Activated naive CD8-positive, alpha-beta T cell (primary cell): ENCODE data around the gene INF2.
A peak's percentile ranks its signal among the peaks of the same experiment; 100 is the strongest.
"Not testable (repeated sequence)": the region's sequence is repeated elsewhere in the genome, so short reads cannot be mapped to it uniquely, and the experiment has no call there.

ENCODE experiments used
- H3K27ac Mint-ChIP-seq: one replicate; pipeline ENCODE4 v1.8.0; 2021; ENCODE audit warnings: mixed read lengths
- H3K27me3 Mint-ChIP-seq: one replicate; pipeline ENCODE4 v1.8.0; 2021; ENCODE audit warnings: mixed read lengths
- H3K36me3 Mint-ChIP-seq: one replicate; pipeline ENCODE4 v1.8.0; 2021; ENCODE audit warnings: mixed read lengths
- H3K4me1 Mint-ChIP-seq: one replicate; pipeline ENCODE4 v1.8.0; 2021; ENCODE audit warnings: low read depth, mixed read lengths
- H3K4me3 Mint-ChIP-seq: one replicate; pipeline ENCODE4 v1.8.0; 2021; ENCODE audit warnings: mild to moderate bottlenecking, mixed read lengths
- H3K9me3 Mint-ChIP-seq: one replicate; pipeline ENCODE4 v1.8.0; 2021; ENCODE audit warnings: low read depth, mixed read lengths

Gene INF2

GRCh38 chr14:104743461-104744380, 54.3 kb downstream of the INF2 start:
- no peaks in the 10 kb centered on the region for H3K9me3 Mint-ChIP-seq
- peaks cover 2% of the 10 kb centered on the region for H3K36me3 Mint-ChIP-seq
- no peaks in the 10 kb centered on the region for H3K27me3 Mint-ChIP-seq
- no peak overlapping the region for H3K27ac Mint-ChIP-seq
- peaks cover 3% of the 10 kb centered on the region for H3K4me1 Mint-ChIP-seq
- H3K4me3 Mint-ChIP-seq, result no peak overlapping the region

- Mint-ChIP-seq H3K36me3 (peaks cover 2% of the 10 kb centered on the region), H3K27me3 (no peaks in the 10 kb centered on the region), H3K4me1 (peaks cover 3% of the 10 kb centered on the region), H3K27ac (no peak overlapping the region), H3K4me3 (no peak overlapping the region), H3K9me3 (no peaks in the 10 kb centered on the region)
Observed at GRCh38 chr14:104744484-104744883, 55.1 kb downstream of the INF2 start.

- H3K4me1 Mint-ChIP-seq, result peaks cover 3% of the 10 kb centered on the region
- H3K27me3 Mint-ChIP-seq, result no peaks in the 10 kb centered on the region
- no peak overlapping the region for H3K4me3 Mint-ChIP-seq
- H3K27ac Mint-ChIP-seq, result no peak overlapping the region
- no peaks in the 10 kb centered on the region for H3K36me3 Mint-ChIP-seq
- H3K9me3 Mint-ChIP-seq, result no peaks in the 10 kb centered on the region
Observed at GRCh38 chr14:104745431-104745830, 56.0 kb downstream of the INF2 start.

- Mint-ChIP-seq H3K4me3 (no peak overlapping the region), H3K27ac (no peak overlapping the region)
Observed at GRCh38 chr14:104746071-104746545, 56.7 kb downstream of the INF2 start.

GRCh38 chr14:104746934-104747481, 57.6 kb downstream of the INF2 start:
- Mint-ChIP-seq H3K27me3 (no peaks in the 10 kb centered on the region), H3K36me3 (no peaks in the 10 kb centered on the region), H3K27ac (no peak overlapping the region), H3K9me3 (no peaks in the 10 kb centered on the region), H3K4me3 (no peak overlapping the region), H3K4me1 (peaks cover 3% of the 10 kb centered on the region)

More at GRCh38 chr14:104746071-104746545, 56.7 kb downstream of the INF2 start:
- Mint-ChIP-seq H3K4me1 (peaks cover 3% of the 10 kb centered on the region), H3K27me3 (no peaks in the 10 kb centered on the region), H3K36me3 (no peaks in the 10 kb centered on the region), H3K9me3 (no peaks in the 10 kb centered on the region)

GRCh38 chr14:104747876-104748275, 58.5 kb downstream of the INF2 start:
- H3K4me3 Mint-ChIP-seq, result no peak overlapping the region
- H3K27ac Mint-ChIP-seq, result no peak overlapping the region
- H3K9me3 Mint-ChIP-seq, result no peaks in the 10 kb centered on the region
- H3K4me1 Mint-ChIP-seq, result peaks cover 6% of the 10 kb centered on the region
- no peaks in the 10 kb centered on the region for H3K27me3 Mint-ChIP-seq
- no peaks in the 10 kb centered on the region for H3K36me3 Mint-ChIP-seq

- Mint-ChIP-seq H3K4me3 (no peak overlapping the region), H3K9me3 (no peaks in the 10 kb centered on the region), H3K4me1 (peaks cover 13% of the 10 kb centered on the region), H3K36me3 (no peaks in the 10 kb centered on the region), H3K27me3 (no peaks in the 10 kb centered on the region), H3K27ac (no peak overlapping the region)
Observed at GRCh38 chr14:104749111-104749649, 59.8 kb downstream of the INF2 start.

GRCh38 chr14:104750056-104750752, 60.8 kb downstream of the INF2 start:
- H3K36me3 Mint-ChIP-seq, result no peaks in the 10 kb centered on the region
- peaks cover 21% of the 10 kb centered on the region for H3K4me1 Mint-ChIP-seq
- no peak overlapping the region for H3K4me3 Mint-ChIP-seq
- peak overlapping the region; percentile 28 for H3K27ac Mint-ChIP-seq
- no peaks in the 10 kb centered on the region for H3K27me3 Mint-ChIP-seq
- no peaks in the 10 kb centered on the region for H3K9me3 Mint-ChIP-seq

- H3K36me3 Mint-ChIP-seq, H3K27me3 Mint-ChIP-seq, H3K9me3 Mint-ChIP-seq: not testable (repeated sequence)
- peak overlapping the region; percentile 56 for H3K4me3 Mint-ChIP-seq
- H3K4me1 Mint-ChIP-seq, result peaks cover 25% of the 10 kb centered on the region
- H3K27ac Mint-ChIP-seq, result peak overlapping the region; percentile 46
Observed at GRCh38 chr14:104750753-104751057, 61.3 kb downstream of the INF2 start.

- peak overlapping the region; percentile 95 for H3K4me3 Mint-ChIP-seq
- H3K9me3 Mint-ChIP-seq, result no peaks in the 10 kb centered on the region
- no peaks in the 10 kb centered on the region for H3K27me3 Mint-ChIP-seq
- peak overlapping the region; percentile 86 for H3K27ac Mint-ChIP-seq
- no peaks in the 10 kb centered on the region for H3K36me3 Mint-ChIP-seq
- H3K4me1 Mint-ChIP-seq, result peaks cover 32% of the 10 kb centered on the region
Observed at GRCh38 chr14:104751539-104752422, 62.4 kb downstream of the INF2 start.

GRCh38 chr14:104752423-104752734, 63.0 kb downstream of the INF2 start:
- Mint-ChIP-seq H3K9me3 (no peaks in the 10 kb centered on the region), H3K27ac (peak overlapping the region; percentile 86)

GRCh38 chr14:104752735-104753527, 63.5 kb downstream of the INF2 start, which contains the start of gene SIVA1:
Gene SIVA1, plus strand, starts transcription at chr14:104753147. Its CDS starts 55 bp downstream, at chr14:104753202.
- peaks cover 39% of the 10 kb centered on the region for H3K4me1 Mint-ChIP-seq
- H3K27me3 Mint-ChIP-seq, result no peaks in the 10 kb centered on the region
- H3K36me3 Mint-ChIP-seq, result no peaks in the 10 kb centered on the region
- peak within 1 kb of the TSS; percentile 95 for H3K4me3 Mint-ChIP-seq
- peak within 1 kb of the TSS; percentile 86 for H3K27ac Mint-ChIP-seq
- H3K9me3 Mint-ChIP-seq, result no peaks in the 10 kb centered on the region

More at GRCh38 chr14:104752423-104752734, 63.0 kb downstream of the INF2 start:
- peaks cover 37% of the 10 kb centered on the region for H3K4me1 Mint-ChIP-seq
- no peaks in the 10 kb centered on the region for H3K36me3 Mint-ChIP-seq
- peak overlapping the region; percentile 95 for H3K4me3 Mint-ChIP-seq
- no peaks in the 10 kb centered on the region for H3K27me3 Mint-ChIP-seq

- H3K9me3 Mint-ChIP-seq, result no peaks in the 10 kb centered on the region
- peak overlapping the region; percentile 95 for H3K4me3 Mint-ChIP-seq
- H3K27ac Mint-ChIP-seq, result peak overlapping the region; percentile 84
- peaks cover 39% of the 10 kb centered on the region for H3K4me1 Mint-ChIP-seq
- H3K27me3 Mint-ChIP-seq, result no peaks in the 10 kb centered on the region
- H3K36me3 Mint-ChIP-seq, result no peaks in the 10 kb centered on the region
Observed at GRCh38 chr14:104753528-104754212, 64.3 kb downstream of the INF2 start.
